Measurements from ENCODE around the gene HAPLN2. TPM values are rescaled to one million over a fixed set of nuclear protein-coding genes. Genes with fewer than 3 reads are reported as not detected.

The HAPLN2 gene
- total and polyA plus RNA-seq, 2 of the 8 experiments (the other 6 are each of a cell fraction or from before 2014, with no cell fraction given) = 0.19 to 0.51 TPM

DNA sequence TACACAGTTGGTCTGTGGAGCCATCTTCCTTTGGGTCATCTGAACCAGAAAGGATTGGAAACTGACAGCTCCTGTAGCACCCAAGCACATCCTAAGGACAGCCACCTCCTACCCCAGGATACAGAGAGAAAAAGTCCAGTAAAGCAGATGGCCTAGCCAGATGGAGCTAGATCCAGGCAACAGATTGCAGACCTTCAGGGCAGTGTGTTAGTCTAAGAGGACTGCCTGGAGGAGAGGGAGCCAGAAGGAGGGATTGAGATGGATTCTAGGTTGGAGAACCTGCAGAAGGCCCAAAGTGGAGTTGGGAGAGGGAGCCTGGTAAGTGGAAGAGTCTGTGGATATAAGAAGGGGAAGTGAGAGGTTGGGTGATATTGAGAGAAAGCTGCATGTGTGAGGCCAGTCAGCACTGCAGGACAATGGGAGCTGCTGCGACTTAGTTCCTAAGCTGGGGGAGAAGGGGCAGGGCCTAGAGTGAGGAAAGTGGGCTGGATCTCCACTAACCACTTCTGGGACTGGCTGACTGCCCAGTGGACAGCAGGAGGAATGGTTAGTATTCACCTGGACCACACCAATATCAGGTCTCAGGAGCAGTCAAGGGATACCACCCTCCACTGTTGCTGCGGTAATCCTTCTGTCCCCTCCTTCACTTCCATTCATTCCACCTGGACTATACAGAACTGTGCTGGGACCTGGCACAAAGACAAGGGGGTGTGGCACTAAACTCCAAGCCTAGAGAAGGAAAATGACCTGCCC, 36.1 kb downstream of the HAPLN2 start (continued):
- TF ChIP-seq TBP (IDR thresholded peaks at IDR 0.05; ENCODE audit: low read depth, low read length) = no peak
- no peak for TF ChIP-seq TAF7 (optimal IDR thresholded peaks at IDR 0.05; ENCODE audit: borderline replicate concordance, low read depth, low read length)

Data from H1 (cell line).